Progenitor cell of endocrine pancreas (in vitro differentiated cells): ENCODE data around the gene TMEM272. TPM values are rescaled to one million over a fixed set of nuclear protein-coding genes. Genes with fewer than 3 reads are reported as not detected.

Source experiments
- DNase-seq: peaks from one replicate; pipeline ENCODE4 v3.0.0; 2021; ENCODE audit warnings: low spot score; ENCODE audit not compliant: unreplicated experiment
- H3K27ac Mint-ChIP-seq: 2 replicates; pipeline ENCODE4 v1.8.0; 2021; ENCODE audit warnings: mild to moderate bottlenecking, moderate library complexity, mixed read lengths
- H3K27me3 Mint-ChIP-seq: 2 replicates; pipeline ENCODE4 v1.8.0; 2021; ENCODE audit warnings: mixed read lengths
- H3K36me3 Mint-ChIP-seq: 2 replicates; pipeline ENCODE4 v1.8.0; 2022; ENCODE audit warnings: mixed read lengths; ENCODE audit not compliant: insufficient read depth
- H3K4me1 Mint-ChIP-seq: 2 replicates; pipeline ENCODE4 v1.8.0; 2021; ENCODE audit warnings: low read depth, mixed read lengths
- H3K4me3 Mint-ChIP-seq: 2 replicates; pipeline ENCODE4 v1.8.0; 2021; ENCODE audit warnings: low read depth, mild to moderate bottlenecking, moderate library complexity, mixed read lengths
- H3K9me3 Mint-ChIP-seq: 2 replicates; pipeline ENCODE4 v1.8.0; 2021; ENCODE audit warnings: low read depth, mixed read lengths
- CTCF ChIP-seq: fragments of 200-600 bp; sonication (generic); IDR thresholded peaks from one replicate; pipeline ENCODE4 v1.5.0; 2021; ENCODE audit warnings: antibody characterized with exemption, mild to moderate bottlenecking; ENCODE audit not compliant: unreplicated experiment
- total RNA-seq: library from RNA; stranded (reverse); gene quantifications from 2 replicates; pipeline ENCODE4 v1.2.1, GENCODE V29; 2021

Gene TMEM272
- total RNA-seq, 1 donor from 2014 or later = 1.5 TPM

GRCh38 chr13:51801631-51802099, 43.3 kb downstream of the TMEM272 start:
- no peak for DNase-seq
- Mint-ChIP-seq H3K4me1 (peaks cover 12% of the 10 kb centered on the region), H3K36me3 (no peaks in the 10 kb centered on the region), H3K27ac (peak overlapping the region; percentile 73), H3K4me3 (no peak overlapping the region), H3K27me3 (no peaks in the 10 kb centered on the region), H3K9me3 (no peaks in the 10 kb centered on the region)
- TF ChIP-seq CTCF = no peak

- no peak for TF ChIP-seq CTCF
- H3K36me3 Mint-ChIP-seq = no peaks in the 10 kb centered on the region
- DNase-seq = no peak
- no peak overlapping the region for H3K27ac Mint-ChIP-seq
- H3K9me3 Mint-ChIP-seq = no peaks in the 10 kb centered on the region
- H3K27me3 Mint-ChIP-seq = no peaks in the 10 kb centered on the region
- no peak overlapping the region for H3K4me3 Mint-ChIP-seq
- H3K4me1 Mint-ChIP-seq = peaks cover 12% of the 10 kb centered on the region
Measured at GRCh38 chr13:51800486-51800885, 44.5 kb downstream of the TMEM272 start.

- DNase-seq = no peak
Measured at GRCh38 chr13:51799261-51799660, 45.7 kb downstream of the TMEM272 start.

GRCh38 chr13:51797664-51798488, 47.1 kb downstream of the TMEM272 start:
- DNase-seq = peak; percentile 35
- Mint-ChIP-seq H3K4me3 (no peak overlapping the region), H3K4me1 (peaks cover 2% of the 10 kb centered on the region), H3K27ac (peak overlapping the region; percentile 4), H3K36me3 (peaks cover under 1% of the 10 kb centered on the region), H3K27me3 (no peaks in the 10 kb centered on the region), H3K9me3 (no peaks in the 10 kb centered on the region)
- TF ChIP-seq CTCF = peak; percentile 72

More at GRCh38 chr13:51799261-51799660, 45.7 kb downstream of the TMEM272 start:
- peaks cover 5% of the 10 kb centered on the region for H3K4me1 Mint-ChIP-seq
- no peaks in the 10 kb centered on the region for H3K9me3 Mint-ChIP-seq
- TF ChIP-seq CTCF = no peak
- H3K36me3 Mint-ChIP-seq = no peaks in the 10 kb centered on the region
- H3K27ac Mint-ChIP-seq = no peak overlapping the region
- no peak overlapping the region for H3K4me3 Mint-ChIP-seq
- no peaks in the 10 kb centered on the region for H3K27me3 Mint-ChIP-seq

GRCh38 chr13:51796546-51796945, 48.4 kb downstream of the TMEM272 start:
- no peak overlapping the region for H3K4me3 Mint-ChIP-seq
- no peak for DNase-seq

More at GRCh38 chr13:51796546-51796945, 48.4 kb downstream of the TMEM272 start:
- H3K4me1 Mint-ChIP-seq = no peaks in the 10 kb centered on the region
- H3K27ac Mint-ChIP-seq = no peak overlapping the region
- no peaks in the 10 kb centered on the region for H3K27me3 Mint-ChIP-seq
- no peak for TF ChIP-seq CTCF
- no peaks in the 10 kb centered on the region for H3K9me3 Mint-ChIP-seq
- peaks cover 2% of the 10 kb centered on the region for H3K36me3 Mint-ChIP-seq
